IPS-NIHi7 (cell line): ENCODE measurements around the gene SHROOM2.
A peak's percentile ranks its signal among the peaks of the same experiment; 100 is the strongest.
"Not testable (repeated sequence)": the region's sequence is repeated elsewhere in the genome, so short reads cannot be mapped to it uniquely, and the experiment has no call there.

Experiments used
- DNase-seq: peaks from one replicate; pipeline ENCODE4 v3.0.0; 2012; ENCODE audit warnings: mixed read lengths; ENCODE audit errors: extremely low spot score

SHROOM2 gene

DNA sequence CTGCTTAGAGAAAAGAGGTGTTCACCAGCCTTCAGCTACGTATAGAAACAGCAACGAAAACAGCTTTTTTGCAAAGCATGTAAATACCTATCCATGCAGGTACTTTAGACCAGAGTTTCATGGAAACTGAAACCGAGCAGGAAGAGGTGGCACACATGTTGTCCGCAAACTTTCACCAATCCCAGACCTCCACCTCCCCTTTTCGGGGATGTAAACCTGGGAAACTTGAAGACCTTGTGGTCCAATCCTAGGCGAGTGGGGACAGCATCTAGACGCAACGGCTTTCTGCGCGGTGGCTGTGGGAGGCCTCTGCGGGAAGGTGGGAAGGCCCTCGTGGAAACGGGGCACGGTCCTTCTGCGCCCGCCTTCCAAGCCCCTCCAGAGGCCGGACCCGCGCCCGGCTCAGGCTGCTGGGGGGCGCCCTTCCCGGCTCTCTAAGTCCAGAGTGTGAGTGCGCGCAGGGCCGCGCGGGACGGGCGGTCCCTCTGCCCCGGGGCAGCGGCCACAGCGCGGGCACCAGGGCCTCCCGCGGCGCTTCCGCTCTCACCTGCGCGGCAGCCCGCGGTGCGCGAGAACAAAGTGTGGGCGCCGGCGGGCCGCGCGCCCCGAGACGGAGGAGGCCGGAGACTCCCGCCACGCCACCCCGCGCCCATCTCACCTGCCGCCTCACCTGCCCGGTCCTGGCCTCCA is 830 bp upstream of the SHROOM2 start:
- DNase-seq: no peak

DNA sequence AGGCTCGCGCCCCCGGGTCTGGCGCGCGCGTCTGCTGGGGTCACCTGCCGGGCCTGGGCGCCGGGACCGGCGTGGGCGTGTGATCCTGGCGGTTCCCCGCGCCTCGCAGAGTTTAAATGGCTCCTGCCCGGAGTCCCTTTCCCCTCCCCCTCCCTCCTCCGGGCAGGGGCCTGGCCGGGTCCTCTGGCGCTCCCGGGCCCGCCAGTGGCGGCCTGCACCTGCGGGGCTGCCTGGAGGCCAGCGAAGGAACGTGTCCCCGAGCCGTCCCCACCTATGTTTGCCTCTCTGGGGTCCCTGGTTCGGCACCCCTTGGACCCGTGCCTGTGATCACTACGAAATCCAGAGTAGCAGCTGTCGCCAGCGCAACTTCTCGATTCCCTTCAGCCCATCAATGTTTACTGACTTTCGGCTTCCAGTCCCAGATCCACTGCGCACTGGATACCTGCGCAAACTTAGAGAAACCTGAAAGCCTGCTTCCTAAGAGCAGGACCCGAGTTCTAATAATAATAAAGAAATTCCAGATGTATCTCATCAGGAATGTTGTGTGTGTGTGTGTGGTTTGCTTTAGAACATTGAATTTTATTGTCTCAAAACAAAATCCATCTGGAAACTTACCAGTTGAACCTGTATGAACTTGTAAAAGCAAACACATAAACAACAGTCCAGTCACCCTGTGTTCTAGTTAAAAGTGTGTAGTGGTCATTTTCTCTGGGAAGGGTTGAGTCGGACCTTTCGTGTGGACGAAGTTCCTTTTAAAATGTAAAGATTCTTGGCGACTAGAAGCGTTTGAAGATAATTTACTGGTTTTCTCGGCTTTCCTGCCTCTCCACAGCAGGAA is 788 bp downstream of the SHROOM2 start:
- DNase-seq: peak; percentile 33

DNA sequence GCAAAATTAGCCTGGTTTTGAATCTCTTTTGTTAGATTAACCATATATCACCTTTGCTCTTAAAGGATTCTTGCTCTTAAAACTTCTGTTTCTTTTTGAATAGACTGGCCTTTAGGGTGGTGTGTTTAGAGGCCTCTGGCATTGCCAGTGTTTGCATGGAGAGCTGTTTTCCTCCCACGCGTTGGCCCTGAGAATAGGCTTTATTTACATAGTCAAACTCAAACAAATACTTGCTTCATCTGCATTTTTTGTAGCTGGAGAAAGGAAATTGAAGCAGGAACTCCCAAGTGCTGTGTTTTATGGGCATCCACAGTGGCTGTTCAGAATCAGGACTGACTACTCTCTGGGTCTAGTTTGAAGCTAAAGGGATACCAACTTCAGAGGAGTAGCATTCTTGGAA is 2.7 kb downstream of the SHROOM2 start:
- DNase-seq: no peak

DNA sequence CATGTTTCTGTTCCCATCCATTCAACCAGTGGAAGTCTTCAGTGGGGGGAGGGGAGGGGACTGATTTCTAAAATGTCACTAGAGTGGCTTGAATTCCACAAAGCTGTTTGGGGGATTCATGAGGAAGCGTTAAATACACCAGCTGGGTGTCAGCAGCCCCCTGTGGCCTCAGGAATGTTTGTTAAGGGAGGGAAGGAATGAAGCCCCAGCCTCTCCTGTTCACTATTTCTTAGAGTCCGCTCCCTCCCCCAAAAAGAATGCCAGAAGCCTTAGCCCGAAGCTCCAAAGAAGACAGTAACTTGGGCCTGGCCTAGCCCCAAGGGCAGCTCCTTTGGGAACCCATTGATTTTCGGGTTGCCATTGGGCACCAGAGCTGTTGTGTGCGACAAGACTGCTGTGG is 3.3 kb downstream of the SHROOM2 start:
- peak; percentile 36 for DNase-seq

DNA sequence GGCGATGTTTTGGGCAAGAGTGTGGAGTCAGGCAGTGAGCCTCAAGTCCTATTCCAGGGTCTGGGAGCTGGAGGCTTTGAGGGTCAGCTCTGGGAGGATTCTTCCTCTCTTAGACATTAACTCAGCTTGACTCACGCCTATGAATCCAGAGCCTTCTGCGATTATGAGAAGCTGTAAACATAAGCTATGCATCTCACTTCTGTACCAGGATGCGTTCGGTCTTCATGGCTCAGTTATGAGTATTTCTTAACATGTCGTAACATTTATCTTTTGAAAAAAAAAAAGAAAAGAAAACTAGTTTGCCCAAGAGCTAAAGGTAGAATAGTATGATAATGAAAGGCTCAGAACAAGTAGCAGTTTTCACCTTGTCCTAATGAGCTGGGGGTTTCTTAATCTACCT is 4.6 kb downstream of the SHROOM2 start:
- DNase-seq: no peak

DNA sequence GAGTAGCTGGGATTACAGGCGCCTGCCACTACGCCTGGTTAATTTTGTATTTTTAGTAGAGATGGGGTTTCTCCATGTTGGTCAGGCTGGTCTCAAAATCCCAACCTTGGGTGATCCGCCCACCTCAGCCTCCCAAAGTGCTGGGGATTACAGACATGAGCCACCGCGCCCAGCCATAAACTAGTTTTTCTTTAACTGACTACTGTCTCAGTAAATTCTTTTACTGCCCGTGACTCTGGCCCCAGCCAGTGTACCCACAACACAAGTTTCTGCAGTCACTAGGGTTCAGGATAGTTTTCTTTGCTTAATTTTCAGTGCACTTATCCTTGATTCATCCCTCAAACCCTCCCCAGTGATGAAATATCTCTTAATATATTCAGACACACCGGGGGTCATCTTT is 8.3 kb downstream of the SHROOM2 start:
- DNase-seq: no peak

DNA sequence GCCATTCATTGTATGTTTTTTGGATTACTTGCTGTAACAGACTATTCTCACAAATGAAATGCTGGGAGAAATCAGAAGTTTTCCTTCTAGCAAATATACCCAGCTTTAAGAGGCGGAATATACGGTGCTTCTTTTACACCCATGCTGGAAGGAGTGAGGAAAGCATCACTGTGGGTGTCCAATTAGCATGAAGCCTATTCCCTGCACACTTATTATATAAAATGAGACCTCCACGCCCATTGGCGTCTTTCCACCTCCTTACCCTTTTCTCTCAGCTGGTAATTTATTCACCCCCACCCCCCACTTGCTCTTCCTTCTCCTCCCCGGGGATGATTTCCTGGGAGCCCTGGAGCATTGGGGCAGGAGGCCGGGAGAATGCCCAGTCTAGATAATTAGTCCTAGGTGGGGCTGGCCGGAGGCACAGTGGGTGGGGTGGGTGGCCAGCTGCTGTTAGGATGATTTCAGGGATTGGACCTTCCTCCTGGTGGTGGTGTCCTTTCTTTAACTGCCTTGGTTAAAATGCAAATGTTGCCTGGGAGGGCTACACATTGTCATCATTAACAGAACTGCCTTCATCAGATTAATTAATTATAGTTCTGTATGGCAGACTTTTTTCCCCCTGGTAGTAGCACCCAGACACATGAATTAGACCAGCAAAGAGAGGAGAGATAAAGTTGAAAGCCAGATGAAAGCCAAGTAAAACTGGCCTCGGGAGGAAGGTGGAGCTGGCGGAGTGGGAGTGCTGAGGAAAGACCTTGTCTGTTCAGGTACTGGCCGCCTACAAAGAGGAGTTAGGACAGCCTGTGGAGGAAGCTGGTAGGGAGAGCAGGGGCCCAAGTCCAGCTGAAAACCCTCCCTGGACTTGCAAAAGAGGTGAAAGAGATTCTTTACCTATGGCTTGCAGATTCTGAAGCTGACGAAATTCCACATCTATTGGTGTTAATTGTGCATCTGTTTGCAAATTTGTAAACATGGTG is 11.4 kb downstream of the SHROOM2 start:
- no peak for DNase-seq

DNA sequence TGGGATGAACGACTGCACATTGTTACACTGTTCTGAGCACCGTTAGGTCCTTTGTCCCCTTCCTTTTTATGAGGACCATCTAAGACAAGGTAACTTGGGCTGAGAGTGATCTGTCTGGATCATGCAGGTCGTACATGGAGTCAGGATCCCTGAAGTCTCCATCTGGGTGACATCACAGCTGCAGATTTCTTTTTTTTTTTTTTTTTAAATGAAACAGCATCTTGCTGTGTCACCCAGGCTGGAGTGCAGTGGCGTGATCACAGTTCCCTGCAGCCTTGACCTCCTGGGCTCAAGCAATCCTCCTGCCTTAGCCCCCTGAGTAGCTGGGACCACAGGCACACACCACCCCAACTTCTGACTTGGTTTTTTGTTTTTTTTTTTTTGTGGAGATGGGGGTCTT is 16.5 kb downstream of the SHROOM2 start:
- DNase-seq: no peak

DNA sequence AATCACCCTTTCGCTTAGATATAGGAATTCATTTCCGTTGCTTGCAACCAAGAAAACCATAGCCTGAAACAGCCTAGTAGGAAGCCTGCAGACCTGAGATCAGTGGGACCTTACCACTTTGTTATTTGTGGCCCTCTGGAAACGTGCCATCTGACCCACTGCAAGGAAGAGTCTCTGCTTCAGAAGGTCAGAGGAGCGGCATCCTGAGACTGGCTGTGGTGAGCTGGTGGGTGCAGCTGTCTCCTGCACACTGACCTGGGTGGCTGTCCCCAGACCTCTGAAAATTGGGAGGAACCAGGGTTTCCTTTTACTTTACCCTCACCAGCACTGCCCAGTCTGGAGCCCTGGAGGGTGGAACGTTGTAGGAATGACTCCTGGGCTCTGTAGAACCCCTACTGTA is 18.2 kb downstream of the SHROOM2 start:
- DNase-seq: no peak

DNA sequence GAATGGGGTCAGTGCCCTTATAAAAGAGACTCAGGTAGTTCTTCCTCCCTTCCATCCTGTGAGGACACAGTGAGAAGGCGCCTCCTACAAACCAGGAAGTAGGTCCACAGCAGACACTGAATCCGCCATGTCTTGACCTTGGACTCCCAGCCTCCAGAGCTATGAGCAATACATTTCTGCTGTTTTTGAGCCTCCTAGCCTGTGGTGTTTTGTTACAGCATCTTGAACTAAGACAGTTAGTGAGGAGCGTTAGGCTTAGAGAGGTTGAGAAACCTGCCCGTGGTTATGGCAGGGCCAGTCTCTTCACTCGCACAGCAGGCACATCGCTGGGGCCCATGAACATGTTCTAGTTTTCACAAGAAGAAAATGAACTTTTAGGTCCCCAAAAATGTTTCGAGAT is 19.7 kb downstream of the SHROOM2 start:
- no peak for DNase-seq

DNA sequence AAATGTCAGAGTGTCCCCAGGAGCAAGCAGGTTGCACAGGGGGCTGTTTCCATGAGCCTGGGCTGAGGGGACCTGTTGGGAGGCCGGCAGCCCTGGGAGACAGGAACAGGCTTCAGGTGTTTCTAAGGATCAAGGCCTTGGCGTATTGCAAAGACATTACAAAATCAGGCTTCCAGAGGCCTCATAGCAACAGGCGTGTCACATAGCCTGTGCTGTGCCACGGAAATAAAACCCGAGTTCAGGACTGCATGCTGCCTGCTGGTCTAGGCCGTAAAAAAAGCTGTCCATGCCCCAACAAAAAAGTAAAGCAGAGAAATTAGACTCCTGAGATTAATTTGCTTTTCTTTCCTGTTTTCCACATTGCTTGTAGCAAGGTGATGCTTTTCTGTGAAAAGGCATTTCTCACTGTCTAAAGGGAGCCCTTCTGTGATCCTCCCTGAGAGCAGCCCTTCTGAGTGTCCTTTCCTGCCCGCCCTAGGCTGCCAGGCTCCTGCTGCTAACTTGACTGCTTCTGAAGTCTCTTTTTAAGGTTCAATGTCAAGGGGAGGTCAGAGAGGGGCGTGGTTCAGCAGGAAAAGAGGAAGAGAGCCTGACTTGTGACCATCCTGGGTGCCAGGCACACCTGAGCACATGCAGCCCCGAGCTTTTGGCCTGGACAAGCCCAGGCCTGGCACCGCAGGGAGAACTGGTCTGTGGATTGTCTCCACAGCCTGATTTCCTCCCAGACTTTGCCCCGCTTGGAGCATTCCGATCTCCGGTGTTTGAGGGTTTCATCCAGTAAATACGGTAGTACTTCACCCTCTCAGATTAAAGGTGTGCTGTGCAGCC is 21.3 kb downstream of the SHROOM2 start:
- no peak for DNase-seq

DNA sequence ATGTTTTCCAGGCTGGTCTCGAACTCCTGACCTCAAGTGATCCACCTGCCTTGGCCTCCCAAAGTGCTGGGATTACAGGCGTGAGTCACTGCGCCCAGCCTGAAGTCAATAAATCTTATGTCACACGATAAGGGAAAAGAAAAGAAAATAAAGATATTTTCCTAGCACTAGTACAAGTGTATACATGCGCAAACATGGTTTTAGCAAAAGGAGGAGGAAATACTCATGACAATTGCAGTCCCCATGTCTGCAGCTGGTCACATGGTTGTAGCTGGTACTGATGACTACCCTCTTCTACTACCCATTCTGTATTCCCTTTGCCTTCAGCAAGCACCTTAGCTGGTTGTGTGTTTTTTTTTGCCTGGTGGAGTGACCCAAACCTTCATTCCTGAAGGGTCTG is 23.6 kb downstream of the SHROOM2 start:
- not testable (repeated sequence) for DNase-seq

DNA sequence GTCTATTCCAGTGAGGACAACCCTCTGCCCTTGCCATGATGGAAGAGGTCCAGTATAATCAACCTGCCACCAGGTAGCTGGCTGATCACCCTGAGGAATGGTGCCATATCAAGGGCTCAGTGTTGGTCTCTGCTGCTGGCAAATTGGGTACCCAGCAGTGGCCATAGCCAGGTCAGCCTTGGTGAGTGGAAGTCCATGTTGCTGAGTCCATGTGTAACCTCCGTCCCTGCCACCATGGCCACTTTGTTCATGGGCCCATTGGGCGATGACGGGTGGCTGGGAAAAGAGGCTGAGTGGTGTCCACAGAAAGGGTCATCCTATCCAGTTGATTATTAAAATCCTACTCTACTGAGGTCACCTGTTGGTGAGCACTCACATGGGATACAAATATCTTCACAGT is 24.9 kb downstream of the SHROOM2 start:
- DNase-seq: not testable (repeated sequence)

DNA sequence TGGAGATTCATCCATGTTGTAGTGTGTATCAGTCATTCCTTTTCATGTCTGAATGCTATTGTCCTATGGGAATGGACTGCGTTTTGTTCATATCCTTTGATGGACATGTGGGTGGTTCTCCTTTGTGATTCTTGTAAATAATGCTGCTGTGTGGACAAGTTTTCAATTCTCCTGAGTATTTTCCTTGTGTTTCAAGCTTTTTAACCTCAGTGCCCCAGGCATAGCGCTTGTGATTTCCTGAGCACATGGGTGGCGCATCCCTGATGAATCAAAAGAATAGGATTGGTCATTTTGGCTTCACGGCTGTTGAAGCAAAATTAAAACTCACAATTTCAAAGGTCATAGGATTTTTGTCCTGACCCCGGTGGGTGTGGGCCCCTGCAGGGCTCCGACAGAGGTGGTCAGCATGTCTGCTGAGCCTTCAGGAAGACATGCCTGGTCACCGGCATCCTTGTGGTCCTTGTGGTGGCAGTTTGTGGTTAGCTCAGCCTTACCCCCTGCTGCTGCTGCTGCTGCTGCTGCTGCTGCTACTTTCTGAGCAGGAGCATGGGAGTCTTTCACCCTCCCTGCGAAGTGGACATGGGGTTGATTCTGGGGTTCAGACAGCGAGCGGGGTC is 30.0 kb downstream of the SHROOM2 start:
- no peak for DNase-seq

DNA sequence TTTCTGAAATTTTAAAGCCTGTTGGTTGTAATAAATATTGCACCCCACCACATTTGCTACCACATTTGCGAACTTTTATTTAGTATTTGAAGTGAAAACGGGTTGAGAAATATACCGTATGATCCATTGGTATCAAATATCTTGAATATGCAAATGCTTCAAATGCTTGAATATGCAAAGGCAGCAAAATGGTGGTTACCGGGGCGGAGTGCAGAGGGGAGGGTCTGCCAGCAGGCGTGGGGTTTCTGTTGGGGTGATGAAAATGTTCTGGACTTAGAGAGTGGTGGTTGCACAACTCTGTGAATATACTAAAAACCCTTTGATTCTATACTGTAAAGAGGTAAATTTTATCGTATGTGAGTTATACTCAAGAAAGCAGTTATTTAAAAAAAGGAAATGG is 35.3 kb downstream of the SHROOM2 start:
- no peak for DNase-seq

DNA sequence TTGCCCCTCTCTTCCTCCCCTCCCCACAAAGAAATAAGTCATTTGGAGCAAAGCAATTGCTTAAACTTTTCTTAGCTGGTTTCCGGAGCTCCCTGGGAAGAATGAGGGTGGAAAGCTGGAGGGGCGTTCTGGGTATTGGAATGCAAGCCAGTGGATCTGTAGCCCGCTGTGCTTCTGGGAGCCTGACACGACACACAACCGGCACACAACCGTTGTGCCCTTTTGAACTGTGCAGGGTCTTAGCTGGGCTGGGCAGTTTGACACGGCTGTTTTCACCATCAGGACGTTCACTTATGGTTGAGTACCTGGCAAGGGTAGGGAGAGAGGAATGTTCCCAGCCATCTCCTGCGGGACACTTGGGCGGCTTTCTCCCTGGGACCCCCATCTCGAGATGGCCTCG is 38.3 kb downstream of the SHROOM2 start:
- no peak for DNase-seq

DNA sequence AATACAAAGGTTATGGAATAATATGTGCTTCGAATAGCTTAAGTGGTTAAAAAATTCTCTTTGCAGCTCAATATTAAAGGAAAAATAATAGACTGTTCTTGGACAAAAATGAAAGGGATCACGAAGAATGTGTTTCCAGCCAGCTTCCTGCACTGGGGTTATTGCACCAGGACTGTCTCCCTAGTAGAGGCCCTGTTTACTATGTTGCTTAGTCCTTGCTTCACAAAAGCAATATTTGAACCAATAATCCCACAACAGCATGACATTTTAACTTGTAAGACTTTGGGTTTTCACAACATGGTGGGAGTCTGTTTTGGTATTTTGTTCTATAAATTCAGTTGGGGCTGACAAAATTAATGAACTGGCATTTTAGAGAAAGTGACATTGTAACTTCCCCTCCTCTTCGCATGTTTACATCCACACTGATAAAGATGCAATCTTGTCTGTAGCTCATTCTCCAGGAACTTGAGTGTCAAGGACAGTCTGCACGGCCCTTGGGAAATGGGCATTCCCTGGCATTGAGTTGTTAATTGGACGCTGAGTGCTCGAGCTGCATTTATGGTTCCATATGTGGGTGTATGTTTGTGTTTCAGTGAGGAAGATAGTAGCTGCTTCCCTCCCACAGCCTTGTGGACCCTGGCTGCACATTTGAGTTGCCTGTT is 39.0 kb downstream of the SHROOM2 start:
- DNase-seq: no peak

DNA sequence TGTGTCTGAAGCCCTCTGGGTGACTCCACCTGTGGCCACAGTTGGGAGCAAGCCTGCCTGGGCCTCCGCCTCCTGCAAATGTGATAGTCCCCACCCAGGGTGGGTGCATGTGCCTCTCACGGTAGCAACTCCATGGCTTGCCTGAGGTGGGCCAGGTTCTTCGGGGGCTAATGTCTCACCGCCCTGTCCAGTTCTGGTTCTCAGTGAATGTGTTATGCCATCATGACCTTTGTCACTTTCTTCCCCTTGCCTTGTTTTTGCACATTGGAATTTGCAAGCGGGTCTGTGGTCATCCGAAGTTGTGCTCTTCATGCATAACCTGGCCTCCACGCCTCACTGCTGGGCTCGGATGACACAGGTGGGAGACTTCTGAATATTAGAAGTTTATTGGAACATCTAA is 39.7 kb downstream of the SHROOM2 start:
- no peak for DNase-seq

DNA sequence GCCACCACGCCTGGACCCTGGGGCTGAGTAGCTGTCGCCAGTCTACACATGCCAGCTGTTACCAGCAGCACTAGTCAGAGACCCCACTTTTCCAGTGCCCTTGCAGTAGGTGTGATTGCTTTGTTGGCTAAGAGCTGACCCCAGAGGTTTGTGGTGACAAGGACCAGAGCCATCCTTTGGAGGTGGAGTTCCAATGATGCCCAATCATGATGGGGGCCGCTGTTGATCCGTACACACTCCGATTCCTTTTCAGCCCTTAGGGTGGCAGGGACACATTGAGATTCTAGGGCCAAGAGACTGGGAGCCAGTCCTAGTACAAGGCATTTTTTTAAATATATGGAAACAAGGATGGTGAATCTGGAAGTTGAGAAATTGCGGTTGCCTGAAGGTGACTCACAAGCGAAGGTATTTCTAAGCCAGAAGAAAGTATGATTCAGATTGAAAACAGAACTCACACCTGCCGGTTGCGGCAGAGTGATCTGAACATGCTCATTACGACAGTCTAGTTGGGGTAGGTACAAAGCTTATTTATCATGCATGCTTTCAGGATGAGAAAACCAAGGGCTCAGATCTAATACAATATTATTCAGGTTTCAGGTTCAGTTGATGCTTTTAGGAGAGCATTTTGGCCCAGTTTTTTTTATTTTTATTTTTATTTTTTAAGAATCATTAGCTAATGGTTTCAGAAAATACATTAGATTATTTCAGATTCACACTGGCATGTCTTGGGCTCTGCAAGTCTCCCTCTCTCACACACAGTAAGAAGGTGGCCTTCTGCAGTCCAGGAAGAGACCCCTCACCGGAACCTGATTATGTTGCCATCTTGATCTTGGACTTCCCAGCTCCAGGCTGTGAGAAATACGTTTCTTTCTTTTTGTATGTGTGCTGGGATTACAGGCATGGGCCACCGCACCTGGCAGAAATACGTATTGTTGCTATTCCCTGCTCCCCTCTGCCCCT is 43.4 kb downstream of the SHROOM2 start:
- no peak for DNase-seq
